HL-60 (cell line): Measurements from ENCODE around the gene RAB27A.
A peak's percentile ranks its signal among the peaks of the same experiment; 100 is the strongest.

Source experiments
- DNase-seq, 2 experiments: peaks; one replicate each; pipeline ENCODE4 v3.0.0-alpha.2; 2010 to 2020; ENCODE audit warnings: low read depth in 1 of 2, low spot score in 1 of 2
- H3K27ac ChIP-seq: fragments of 250-450 bp; sonication (Bioruptor Pico); replicated peaks from 2 replicates; pipeline ENCODE4 v1.5.1; 2020; ENCODE audit warnings: mild to moderate bottlenecking, moderate library complexity
- H3K27me3 ChIP-seq: fragments of 250-450 bp; sonication (Bioruptor Pico); 2 replicates; pipeline ENCODE4 v1.5.1; 2021; ENCODE audit warnings: mild to moderate bottlenecking, moderate library complexity; ENCODE audit not compliant: insufficient read depth, poor library complexity, severe bottlenecking
- H3K4me3 ChIP-seq: replicated peaks from 2 replicates; pipeline ENCODE4 v1.5.1; 2011; ENCODE audit warnings: mild to moderate bottlenecking, control low read depth, low read length; ENCODE audit not compliant: insufficient read depth
- GABPA ChIP-seq: IDR thresholded peaks from 2 replicates; pipeline ENCODE4 v1.6.1; 2012; ENCODE audit warnings: low read depth
- POLR2AphosphoS5 ChIP-seq: IDR thresholded peaks from 2 replicates; pipeline ENCODE4 v1.6.1; 2012; ENCODE audit warnings: low read depth
- SPI1 ChIP-seq: IDR thresholded peaks from 2 replicates; pipeline ENCODE4 v1.6.1; 2012; ENCODE audit warnings: low read depth, mild to moderate bottlenecking, borderline replicate concordance
- TF ChIP-seq, protein P1 (sequence below): IDR thresholded peaks from one replicate; pipeline ENCODE4 v1.5.1; 2011; ENCODE audit warnings: low read length, control low read depth, inconsistent platforms; ENCODE audit not compliant: insufficient read depth
- TF ChIP-seq, protein P2 (sequence below): IDR thresholded peaks from 2 replicates; pipeline ENCODE4 v1.6.1; 2012; ENCODE audit warnings: low read depth; ENCODE audit not compliant: insufficient replicate concordance

Gene RAB27A

DNA sequence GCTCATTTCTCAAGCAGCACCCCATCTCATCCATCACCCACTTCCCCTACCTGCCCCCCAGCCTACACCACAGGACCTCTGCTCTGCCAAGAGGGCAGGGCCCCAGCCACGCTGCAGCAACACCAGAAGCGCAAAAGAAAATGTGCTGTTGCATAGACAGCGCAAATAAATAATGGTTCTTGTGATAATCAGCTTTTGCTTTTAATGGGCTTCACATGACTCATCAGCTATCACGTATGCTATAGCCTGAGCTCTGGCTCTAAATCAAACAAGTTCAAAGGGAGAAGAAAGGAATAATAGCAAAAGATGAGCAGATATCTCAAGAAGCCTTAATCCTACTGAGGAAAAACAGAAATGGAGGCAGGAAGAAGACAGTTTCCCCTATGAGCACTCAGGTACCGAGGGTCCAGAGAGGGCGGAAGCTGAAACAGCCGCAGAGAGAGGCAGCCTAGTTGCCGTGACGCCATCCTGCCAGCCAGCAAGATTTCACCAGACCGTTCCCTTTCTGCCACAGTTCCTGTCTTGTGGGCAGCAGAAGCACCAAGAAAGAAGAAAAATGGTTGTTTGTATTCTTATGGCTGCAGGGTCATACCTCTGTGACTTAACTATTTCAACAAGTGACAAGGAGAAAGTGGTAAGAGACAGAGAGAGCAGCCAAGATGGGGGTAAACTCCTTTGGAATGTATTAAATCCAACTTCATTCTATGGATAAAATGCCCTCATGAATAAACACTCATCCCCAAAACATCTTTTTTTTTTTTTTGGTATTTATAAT is 22.0 kb downstream of the RAB27A start:
- TF ChIP-seq GABPA: peak; percentile 57
- peak; percentile 85; the same call in 1 of the 2 replicates for TF ChIP-seq SPI1
- TF ChIP-seq, protein P1, sequence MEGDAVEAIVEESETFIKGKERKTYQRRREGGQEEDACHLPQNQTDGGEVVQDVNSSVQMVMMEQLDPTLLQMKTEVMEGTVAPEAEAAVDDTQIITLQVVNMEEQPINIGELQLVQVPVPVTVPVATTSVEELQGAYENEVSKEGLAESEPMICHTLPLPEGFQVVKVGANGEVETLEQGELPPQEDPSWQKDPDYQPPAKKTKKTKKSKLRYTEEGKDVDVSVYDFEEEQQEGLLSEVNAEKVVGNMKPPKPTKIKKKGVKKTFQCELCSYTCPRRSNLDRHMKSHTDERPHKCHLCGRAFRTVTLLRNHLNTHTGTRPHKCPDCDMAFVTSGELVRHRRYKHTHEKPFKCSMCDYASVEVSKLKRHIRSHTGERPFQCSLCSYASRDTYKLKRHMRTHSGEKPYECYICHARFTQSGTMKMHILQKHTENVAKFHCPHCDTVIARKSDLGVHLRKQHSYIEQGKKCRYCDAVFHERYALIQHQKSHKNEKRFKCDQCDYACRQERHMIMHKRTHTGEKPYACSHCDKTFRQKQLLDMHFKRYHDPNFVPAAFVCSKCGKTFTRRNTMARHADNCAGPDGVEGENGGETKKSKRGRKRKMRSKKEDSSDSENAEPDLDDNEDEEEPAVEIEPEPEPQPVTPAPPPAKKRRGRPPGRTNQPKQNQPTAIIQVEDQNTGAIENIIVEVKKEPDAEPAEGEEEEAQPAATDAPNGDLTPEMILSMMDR: no peak
- TF ChIP-seq POLR2AphosphoS5: peak; percentile 35; the same call in 1 of the 2 replicates
- TF ChIP-seq, protein P2, sequence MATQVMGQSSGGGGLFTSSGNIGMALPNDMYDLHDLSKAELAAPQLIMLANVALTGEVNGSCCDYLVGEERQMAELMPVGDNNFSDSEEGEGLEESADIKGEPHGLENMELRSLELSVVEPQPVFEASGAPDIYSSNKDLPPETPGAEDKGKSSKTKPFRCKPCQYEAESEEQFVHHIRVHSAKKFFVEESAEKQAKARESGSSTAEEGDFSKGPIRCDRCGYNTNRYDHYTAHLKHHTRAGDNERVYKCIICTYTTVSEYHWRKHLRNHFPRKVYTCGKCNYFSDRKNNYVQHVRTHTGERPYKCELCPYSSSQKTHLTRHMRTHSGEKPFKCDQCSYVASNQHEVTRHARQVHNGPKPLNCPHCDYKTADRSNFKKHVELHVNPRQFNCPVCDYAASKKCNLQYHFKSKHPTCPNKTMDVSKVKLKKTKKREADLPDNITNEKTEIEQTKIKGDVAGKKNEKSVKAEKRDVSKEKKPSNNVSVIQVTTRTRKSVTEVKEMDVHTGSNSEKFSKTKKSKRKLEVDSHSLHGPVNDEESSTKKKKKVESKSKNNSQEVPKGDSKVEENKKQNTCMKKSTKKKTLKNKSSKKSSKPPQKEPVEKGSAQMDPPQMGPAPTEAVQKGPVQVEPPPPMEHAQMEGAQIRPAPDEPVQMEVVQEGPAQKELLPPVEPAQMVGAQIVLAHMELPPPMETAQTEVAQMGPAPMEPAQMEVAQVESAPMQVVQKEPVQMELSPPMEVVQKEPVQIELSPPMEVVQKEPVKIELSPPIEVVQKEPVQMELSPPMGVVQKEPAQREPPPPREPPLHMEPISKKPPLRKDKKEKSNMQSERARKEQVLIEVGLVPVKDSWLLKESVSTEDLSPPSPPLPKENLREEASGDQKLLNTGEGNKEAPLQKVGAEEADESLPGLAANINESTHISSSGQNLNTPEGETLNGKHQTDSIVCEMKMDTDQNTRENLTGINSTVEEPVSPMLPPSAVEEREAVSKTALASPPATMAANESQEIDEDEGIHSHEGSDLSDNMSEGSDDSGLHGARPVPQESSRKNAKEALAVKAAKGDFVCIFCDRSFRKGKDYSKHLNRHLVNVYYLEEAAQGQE: no peak
- no peaks in the 10 kb centered on the region for H3K27me3 ChIP-seq
- 0 out of 2 replicates have a peak overlapping the region, but pooled peaks have one; percentile 13 for H3K4me3 ChIP-seq
- H3K27ac ChIP-seq: peak overlapping the region; percentile 79
- DNase-seq: peak in 1 of 2 experiments; percentile 93

DNA sequence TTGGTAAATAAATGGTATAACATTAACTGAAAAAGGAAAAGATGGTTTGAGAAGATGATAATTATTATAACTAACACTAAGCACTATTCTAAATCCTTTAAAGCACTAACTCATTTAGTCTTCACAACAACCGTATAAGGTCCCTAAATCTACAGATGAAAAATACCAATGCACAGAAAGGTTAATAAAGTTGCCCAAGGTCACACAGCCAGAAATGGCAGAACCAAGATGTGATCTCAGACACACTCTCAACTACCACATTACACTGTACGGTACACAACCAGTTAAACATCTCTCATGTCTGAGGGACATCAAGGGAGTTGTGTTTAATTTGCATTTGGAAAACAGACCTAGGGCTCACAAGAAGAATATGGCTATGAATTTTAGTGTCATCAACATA is 23.1 kb downstream of the RAB27A start:
- H3K27me3 ChIP-seq: no peaks in the 10 kb centered on the region
- TF ChIP-seq, protein P2: no peak
- 0 out of 2 replicates have a peak, but pooled peaks have one; percentile 0 for TF ChIP-seq POLR2AphosphoS5
- H3K27ac ChIP-seq: peak overlapping the region; percentile 79
- DNase-seq: no peak
- H3K4me3 ChIP-seq: no peak overlapping the region

DNA sequence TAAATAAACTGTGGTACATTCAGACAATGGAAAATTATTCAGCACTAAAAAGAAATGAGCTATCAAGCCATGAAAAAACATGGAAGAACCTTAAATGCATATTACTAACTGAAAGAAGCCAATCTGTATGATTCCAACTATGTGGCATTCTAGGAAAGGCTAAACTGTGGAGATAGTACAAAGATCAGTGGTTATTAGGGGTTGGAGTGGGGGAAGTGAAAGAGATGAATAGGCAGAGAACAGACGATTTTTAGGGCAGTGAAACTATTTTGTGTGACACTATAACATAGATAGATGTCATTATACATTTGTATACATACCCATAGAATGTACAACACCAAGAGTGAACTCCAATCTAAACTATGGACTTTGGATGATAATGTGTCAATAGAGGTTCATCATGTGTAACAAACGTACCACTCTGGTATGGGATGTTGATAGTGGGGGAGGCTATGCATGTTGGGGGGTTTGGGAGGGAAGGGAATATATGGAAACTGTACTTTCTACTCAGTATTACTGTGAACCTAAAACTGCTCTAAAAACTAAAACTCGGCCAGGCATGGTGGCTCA is 29.0 kb downstream of the RAB27A start:
- no peak for DNase-seq
- H3K27me3 ChIP-seq: no peaks in the 10 kb centered on the region
- H3K4me3 ChIP-seq: no peak overlapping the region
- TF ChIP-seq, protein P1: no peak
- TF ChIP-seq SPI1 (no peak), GABPA (no peak), POLR2AphosphoS5 (no peak)
- TF ChIP-seq, protein P2: no peak
- no peak overlapping the region for H3K27ac ChIP-seq
